Stimulated activated CD8-positive, alpha-beta memory T cell treated with anti-CD3 and anti-CD28 coated beads, Interleukin-2, amount 100 ng/mL, for 48 hours (primary cell): Measurements from ENCODE around the gene ATPAF1.
A peak's percentile ranks its signal among the peaks of the same experiment; 100 is the strongest.
"Not testable (repeated sequence)": the region's sequence is repeated elsewhere in the genome, so short reads cannot be mapped to it uniquely, and the experiment has no call there.

Experiments used
- DNase-seq, 2 donors: peaks; one replicate each; pipeline ENCODE4 v3.0.0-alpha.2; 2020; ENCODE audit warnings: low read depth in 2 of 2

Gene ATPAF1

GRCh38 chr1:46681333-46682034, 13.3 kb upstream of the ATPAF1 start:
- DNase-seq = no peak

DNA sequence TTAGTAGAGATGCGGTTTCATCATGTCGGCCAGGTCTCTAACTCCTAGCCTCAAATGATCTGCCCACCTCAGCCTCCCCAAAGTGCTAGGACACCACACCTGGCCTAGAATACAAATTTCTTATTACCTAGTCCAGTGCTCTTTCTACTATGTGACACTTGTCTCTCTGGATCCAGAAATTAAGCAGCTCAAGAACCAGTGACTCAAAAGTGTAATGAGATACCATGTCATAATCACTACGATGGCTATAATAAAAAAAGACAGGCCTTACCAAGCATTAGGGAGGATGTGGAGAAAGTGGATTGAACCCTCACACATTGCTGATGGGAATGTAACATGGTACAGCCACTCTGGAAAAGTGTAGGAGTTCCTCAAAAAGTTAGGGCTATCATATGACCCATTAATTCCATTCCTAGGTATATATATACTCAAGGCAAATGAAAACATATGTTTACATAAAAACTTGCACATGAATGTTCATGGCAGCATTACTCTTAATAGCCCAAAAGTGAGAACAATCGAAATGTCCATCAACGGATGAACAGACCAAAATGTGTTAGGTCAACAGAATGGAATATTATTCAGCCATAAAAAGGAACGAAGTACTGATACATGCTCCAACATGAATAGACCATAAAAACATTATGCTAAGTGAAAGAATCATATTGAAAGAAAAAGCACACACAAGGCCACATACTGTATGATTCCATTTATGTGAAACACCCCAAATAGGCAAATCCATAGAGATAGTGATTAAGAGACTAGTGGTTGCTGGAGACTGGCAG, 11.8 kb upstream of the ATPAF1 start:
- DNase-seq = no peak

GRCh38 chr1:46677339-46677738, 9.2 kb upstream of the ATPAF1 start:
- no peak for DNase-seq

DNA sequence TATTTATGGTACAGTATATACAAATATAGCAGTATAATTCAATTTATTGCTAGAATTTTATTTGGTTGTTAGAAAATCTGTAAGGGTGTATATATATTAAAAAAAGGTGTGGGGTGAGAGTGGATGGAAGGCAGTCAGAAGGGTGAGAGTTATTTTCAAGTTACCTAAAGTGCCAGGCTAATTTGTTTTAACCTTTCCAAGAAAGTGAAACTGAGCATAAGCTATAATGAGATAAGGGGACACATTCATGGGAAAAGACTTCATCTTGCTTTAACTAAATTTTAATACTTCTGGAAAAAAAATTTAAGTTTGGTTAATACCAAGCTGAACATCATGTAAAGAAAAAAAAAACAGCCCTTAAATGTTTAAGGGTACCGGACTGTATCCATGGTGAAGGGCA, 8.4 kb upstream of the ATPAF1 start:
- no peak for DNase-seq

GRCh38 chr1:46675549-46676314, 7.6 kb upstream of the ATPAF1 start:
- DNase-seq = no peak

GRCh38 chr1:46673749-46674182, 5.6 kb upstream of the ATPAF1 start:
- DNase-seq = peak in 1 of 2 donors; percentile 5

DNA sequence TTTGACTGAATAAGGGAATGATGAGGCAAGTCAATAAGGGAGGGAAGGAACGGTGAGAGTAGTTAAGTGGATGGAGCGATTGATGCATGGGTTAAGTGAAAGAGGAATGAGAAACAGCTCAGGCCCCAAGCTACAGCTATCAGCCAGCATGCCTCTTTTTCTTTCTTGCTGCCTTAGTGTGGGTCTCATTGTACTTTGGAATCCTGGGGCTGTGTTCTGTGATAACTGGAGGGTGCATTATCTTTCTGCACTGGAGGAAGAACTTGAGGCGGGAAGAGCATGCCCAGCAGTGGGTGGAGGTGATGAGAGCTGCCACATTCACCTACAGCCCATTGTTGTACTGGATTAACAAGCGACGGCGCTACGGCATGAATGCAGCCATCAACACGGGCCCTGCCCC, 4.5 kb upstream of the ATPAF1 start:
- DNase-seq = no peak

- DNase-seq = no peak
Observed at GRCh38 chr1:46671554-46671953, 3.4 kb upstream of the ATPAF1 start, which contains the start of gene TEX38. Gene TEX38 (plus strand): TSS chr1:46671854. CDS start chr1:46671935, 81 bp downstream.

GRCh38 chr1:46670134-46670533, 2.0 kb upstream of the ATPAF1 start:
- no peak for DNase-seq

GRCh38 chr1:46665983-46666382, 2.2 kb downstream of the ATPAF1 start:
- DNase-seq = no peak

DNA sequence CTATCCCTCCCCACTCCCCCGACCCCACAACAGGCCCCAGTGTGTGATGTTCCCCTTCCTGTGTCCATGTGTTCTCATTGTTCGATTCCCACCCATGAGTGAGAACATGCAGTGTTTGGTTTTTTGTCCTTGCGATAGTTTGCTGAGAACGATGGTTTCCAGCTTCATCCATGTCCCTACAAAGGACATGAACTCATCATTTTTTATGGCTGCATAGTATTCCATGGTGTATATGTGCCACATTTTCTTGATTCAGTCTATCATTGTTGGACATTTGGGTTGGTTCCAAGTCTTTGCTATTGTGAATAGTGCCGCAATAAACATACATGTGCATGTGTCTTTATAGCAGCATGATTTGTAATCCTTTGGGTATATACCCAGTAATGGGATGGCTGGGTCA, 5.2 kb downstream of the ATPAF1 start:
- DNase-seq = not testable (repeated sequence)

GRCh38 chr1:46660116-46660515, 8.0 kb downstream of the ATPAF1 start:
- DNase-seq = not testable (repeated sequence)

- DNase-seq = no peak
Observed at GRCh38 chr1:46659307-46659870, 8.8 kb downstream of the ATPAF1 start.

- DNase-seq = no peak
Observed at GRCh38 chr1:46657775-46658174, 10.4 kb downstream of the ATPAF1 start.

DNA sequence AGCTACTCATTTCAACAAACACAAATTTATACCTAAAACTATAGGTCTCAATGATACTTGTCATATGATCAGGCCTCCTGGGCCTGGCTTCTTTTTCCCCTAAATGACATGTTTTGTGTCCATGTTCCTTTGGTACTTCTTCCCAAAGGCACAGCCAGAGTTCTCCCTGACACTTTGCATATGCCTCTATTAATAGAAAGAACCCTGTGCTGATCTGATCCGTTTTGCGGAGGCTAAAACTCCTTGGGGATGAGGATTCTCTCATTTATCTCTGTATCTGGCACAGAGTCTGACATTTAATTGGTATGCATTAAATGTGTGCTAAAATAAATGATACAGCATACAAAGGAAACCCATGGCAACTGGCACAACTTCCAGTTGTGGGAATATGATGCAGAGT, 11.5 kb downstream of the ATPAF1 start:
- DNase-seq = no peak

DNA sequence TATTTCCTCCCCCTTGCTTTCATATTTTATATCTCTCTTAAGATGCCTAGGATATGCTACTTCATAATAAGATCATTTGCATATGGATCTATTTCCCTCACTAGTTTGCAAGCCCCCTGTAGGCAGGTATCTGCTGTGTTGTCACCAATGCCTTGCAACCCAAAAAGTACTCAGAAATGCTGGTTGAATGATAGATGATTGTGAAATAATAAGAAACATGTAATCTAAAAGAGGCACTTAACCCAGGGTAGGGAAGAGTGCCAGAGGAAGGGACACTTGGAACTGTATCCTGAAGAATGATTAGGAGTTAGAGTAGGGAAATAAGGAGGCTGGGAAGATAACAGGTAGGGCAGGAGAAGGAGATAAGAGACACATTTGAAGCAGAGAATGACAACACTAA, 12.3 kb downstream of the ATPAF1 start:
- no peak for DNase-seq

DNA sequence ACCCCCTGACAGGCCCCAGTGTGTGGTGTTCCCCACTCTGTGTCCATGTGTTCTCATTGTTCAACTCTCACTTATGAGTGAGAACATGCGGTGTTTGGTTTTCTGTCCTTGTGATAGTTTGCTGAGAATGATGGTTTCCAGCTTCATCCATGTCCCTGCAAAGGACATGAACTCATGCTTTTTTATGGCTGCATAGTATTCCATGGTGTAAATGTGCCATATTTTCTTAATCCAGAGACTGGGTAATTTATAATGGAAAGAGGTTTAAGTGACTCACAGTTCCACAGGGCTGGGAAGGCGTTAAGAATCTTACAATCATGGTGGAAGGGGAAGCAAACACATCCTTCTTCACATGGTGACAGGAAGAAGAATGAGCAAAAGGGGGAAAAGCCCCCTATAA, 13.5 kb downstream of the ATPAF1 start:
- not testable (repeated sequence) for DNase-seq

- DNase-seq = no peak
Observed at GRCh38 chr1:46654012-46654411, 14.2 kb downstream of the ATPAF1 start.

GRCh38 chr1:46653405-46653958, 14.7 kb downstream of the ATPAF1 start:
- DNase-seq = no peak

GRCh38 chr1:46652321-46653100, 15.7 kb downstream of the ATPAF1 start:
- no peak for DNase-seq

- DNase-seq = not testable (repeated sequence)
Observed at GRCh38 chr1:46651152-46651551, 17.0 kb downstream of the ATPAF1 start.
